Skeletal muscle tissue (tissue), 4 donors: ENCODE data around the gene NOBOX. TPM values are rescaled to one million over a fixed set of nuclear protein-coding genes. Genes with fewer than 3 reads are reported as not detected.
"Not testable (repeated sequence)": the region's sequence is repeated elsewhere in the genome, so short reads cannot be mapped to it uniquely, and the experiment has no call there.

Source experiments
- H3K27ac ChIP-seq: one replicate; pipeline ENCODE4 v1.7.0; 2013; ENCODE audit warnings: mild to moderate bottlenecking, low read depth, low read length, inconsistent platforms
- H3K27me3 ChIP-seq, 3 donors: one replicate each; pipeline ENCODE4 v1.7.0; 2013; ENCODE audit warnings: low read length in 3 of 3; ENCODE audit not compliant: control insufficient read depth in 3 of 3, insufficient read depth in 3 of 3
- H3K36me3 ChIP-seq, 3 donors: one replicate each; pipeline ENCODE4 v1.7.0; 2013; ENCODE audit warnings: low read length in 3 of 3; ENCODE audit not compliant: control insufficient read depth in 3 of 3, insufficient read depth in 3 of 3
- H3K4me1 ChIP-seq, 3 donors: one replicate each; pipeline ENCODE4 v1.7.0; 2013; ENCODE audit warnings: low read length in 3 of 3, mild to moderate bottlenecking in 3 of 3; ENCODE audit not compliant: control insufficient read depth in 3 of 3, insufficient read depth in 3 of 3
- H3K4me3 ChIP-seq, 3 donors: one replicate each; pipeline ENCODE4 v1.7.0; 2013; ENCODE audit warnings: low read length in 3 of 3
- H3K9ac ChIP-seq, 3 donors: one replicate each; pipeline ENCODE4 v1.7.0; 2013; ENCODE audit warnings: low read length in 3 of 3, mild to moderate bottlenecking in 3 of 3, moderate library complexity in 2 of 3, low read depth in 1 of 3
- H3K9me3 ChIP-seq, 3 donors: one replicate each; pipeline ENCODE4 v1.7.0; 2013; ENCODE audit warnings: low read length in 3 of 3; ENCODE audit not compliant: control insufficient read depth in 3 of 3
- total RNA-seq: library from RNA; depleted of rRNA; stranded (reverse); fragments of >200 nt; gene quantifications from one replicate; pipeline ENCODE4 v1.2.3, GENCODE V29; 2014
- donor health status: Osteomylitis.

NOBOX gene
- total RNA-seq: not detected

- Histone ChIP-seq H3K27me3 (peaks cover 0 to 2% (median 0%) of the 10 kb centered on the region in 3 donors), H3K36me3 (no peaks in the 10 kb centered on the region), H3K9me3 (no peaks in the 10 kb centered on the region), H3K27ac (no peak within 1 kb of the TSS), H3K4me3 (no peak within 1 kb of the TSS), H3K4me1 (no peaks in the 10 kb centered on the region), H3K9ac (no peak within 1 kb of the TSS)
Observed at GRCh38 chr7:144403649-144404061, at the start of gene NOBOX. NOBOX (minus strand) TSS chr7:144403693.

DNA sequence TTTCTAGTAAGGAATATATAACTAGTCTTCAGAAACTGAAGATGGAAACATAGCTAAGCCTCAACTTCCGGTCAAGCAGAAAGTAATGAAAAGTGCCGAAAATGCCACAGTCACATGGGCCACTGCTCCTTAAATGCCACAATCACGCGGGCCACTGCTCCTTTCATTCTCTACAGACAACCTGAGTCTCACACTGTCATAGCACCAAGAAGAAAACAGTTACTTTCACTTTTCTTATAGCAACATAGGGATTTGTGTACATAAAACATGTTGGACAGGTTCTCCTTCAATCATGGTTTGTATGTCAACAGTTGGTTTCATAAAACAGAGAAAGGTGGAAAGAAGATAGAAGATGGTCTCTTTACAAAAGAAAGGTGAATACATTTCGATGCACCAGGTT, 48.6 kb upstream of the NOBOX start:
- Histone ChIP-seq H3K27me3 (no peaks in the 10 kb centered on the region), H3K4me1 (no peaks in the 10 kb centered on the region), H3K36me3 (no peaks in the 10 kb centered on the region), H3K9ac (no peak overlapping the region), H3K27ac (no peak overlapping the region), H3K4me3 (no peak overlapping the region), H3K9me3 (no peaks in the 10 kb centered on the region)

- no peaks in the 10 kb centered on the region for H3K36me3 ChIP-seq
Observed at GRCh38 chr7:144445590-144445989, 42.1 kb upstream of the NOBOX start.

DNA sequence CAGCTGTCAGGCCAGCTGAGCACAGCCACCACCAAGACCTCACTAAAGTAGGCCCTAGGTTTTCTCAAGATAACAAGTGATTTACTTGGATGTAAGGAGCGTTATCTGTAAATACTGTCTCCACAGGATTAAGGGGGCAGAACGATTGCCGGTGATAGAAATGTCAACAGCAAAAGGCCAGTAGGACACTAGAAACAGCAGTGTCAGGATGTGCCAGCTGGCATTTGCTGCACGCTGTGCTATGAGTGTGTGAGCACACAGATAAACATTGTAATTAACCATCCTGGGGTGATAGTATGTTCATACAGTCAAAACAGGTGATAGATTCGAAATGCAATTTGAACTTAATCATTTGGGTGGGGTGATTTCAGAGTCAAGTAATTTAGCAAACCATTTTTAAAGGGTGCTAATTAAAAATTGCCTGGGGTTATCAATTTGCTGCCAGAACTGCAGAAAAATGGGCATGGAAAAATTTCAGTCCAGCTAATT, 36.3 kb upstream of the NOBOX start:
- Histone ChIP-seq H3K36me3 (no peaks in the 10 kb centered on the region), H3K27me3 (no peaks in the 10 kb centered on the region), H3K9ac (no peak overlapping the region), H3K4me1 (no peaks in the 10 kb centered on the region), H3K27ac (no peak overlapping the region), H3K9me3 (no peaks in the 10 kb centered on the region), H3K4me3 (no peak overlapping the region)

More at GRCh38 chr7:144445590-144445989, 42.1 kb upstream of the NOBOX start:
- no peak overlapping the region for H3K4me3 ChIP-seq
- no peaks in the 10 kb centered on the region for H3K27me3 ChIP-seq
- no peak overlapping the region for H3K9ac ChIP-seq
- no peaks in the 10 kb centered on the region for H3K4me1 ChIP-seq
- H3K27ac ChIP-seq: no peak overlapping the region
- no peaks in the 10 kb centered on the region for H3K9me3 ChIP-seq

DNA sequence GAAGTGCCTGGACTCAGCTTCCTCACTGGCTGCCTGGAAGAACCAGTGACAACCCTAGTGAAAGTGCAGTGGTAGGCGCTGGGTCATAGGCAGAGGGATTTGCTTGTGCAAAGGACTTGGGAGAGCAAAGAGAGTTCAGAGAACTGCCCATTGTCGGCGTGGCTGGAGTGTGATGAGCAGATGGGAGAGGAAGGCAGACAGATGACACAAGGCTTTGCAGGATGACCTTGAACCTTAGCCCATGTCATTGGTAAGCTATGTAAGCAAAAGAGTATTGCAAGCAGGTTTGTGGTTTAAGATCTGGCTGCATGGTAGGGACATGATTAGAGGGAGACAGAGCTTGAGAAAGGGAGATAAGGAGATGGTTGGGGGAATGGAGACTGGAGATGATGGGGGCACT, 35.3 kb upstream of the NOBOX start:
- Histone ChIP-seq H3K4me1 (no peaks in the 10 kb centered on the region), H3K36me3 (no peaks in the 10 kb centered on the region), H3K27me3 (no peaks in the 10 kb centered on the region), H3K4me3 (no peak overlapping the region), H3K27ac (no peak overlapping the region), H3K9me3 (no peaks in the 10 kb centered on the region), H3K9ac (no peak overlapping the region)

DNA sequence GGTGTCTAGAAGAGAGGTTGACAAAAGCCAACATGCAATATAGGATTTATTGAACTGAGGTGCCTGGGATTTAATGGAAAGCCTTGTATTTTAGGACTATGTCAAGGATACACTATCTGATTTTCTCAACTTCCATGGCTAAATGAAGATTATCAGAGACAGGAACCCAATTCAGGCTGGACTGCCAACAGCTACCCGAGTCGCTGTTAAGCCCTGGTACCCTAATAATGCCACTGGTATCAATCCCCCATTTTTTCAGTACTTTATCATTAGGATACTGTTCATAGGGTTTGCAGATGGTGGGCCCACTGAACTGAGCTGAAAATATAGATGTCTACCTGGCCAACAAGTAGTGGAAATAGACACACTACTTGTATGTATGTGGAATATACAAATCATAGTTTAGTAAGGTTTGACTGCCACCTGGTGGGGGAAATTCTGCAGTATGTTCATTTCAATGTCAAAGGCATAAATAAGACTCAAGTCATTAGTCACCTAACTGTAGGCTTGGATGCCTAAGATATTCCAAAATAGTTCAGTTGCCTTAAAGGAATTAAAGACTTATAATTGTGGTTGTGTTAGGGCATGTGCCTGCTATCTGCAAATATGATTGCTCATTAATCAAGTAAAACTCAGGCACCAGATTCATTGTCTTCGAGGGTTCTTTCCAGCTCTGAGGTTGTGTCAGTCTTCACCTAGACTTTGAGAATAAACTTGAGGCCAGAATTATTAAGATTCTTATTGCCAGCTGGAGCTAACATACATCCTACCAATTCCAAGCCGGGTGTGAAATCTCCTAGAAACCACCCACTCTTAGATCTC, 34.1 kb upstream of the NOBOX start:
- H3K36me3 ChIP-seq: no peaks in the 10 kb centered on the region
- no peak overlapping the region for H3K4me3 ChIP-seq
- no peak overlapping the region for H3K9ac ChIP-seq
- H3K27me3 ChIP-seq: no peaks in the 10 kb centered on the region
- H3K4me1 ChIP-seq: no peaks in the 10 kb centered on the region
- no peak overlapping the region for H3K27ac ChIP-seq
- no peaks in the 10 kb centered on the region for H3K9me3 ChIP-seq

DNA sequence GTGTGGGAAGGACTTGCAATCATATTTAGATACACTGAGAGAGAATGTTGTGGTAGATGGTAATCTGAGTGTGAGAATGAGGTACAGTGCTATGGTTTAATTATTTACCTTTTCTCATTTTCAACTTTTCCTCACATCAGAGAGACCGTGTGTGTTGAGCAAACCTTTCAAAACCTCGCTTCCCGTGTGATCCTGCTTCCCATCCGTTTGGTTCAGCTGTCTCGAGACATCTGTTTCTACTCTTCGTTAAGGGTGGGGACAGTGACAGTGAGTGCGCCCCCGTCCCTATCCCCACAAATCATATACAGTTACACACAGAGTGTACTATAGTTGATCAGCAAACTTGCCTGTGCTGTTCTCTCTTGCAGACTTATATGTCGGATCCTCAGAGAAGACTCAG, 33.0 kb upstream of the NOBOX start:
- no peak overlapping the region for H3K27ac ChIP-seq
- no peaks in the 10 kb centered on the region for H3K36me3 ChIP-seq
- H3K4me3 ChIP-seq: no peak overlapping the region
- H3K9me3 ChIP-seq: no peaks in the 10 kb centered on the region
- no peaks in the 10 kb centered on the region for H3K27me3 ChIP-seq
- no peak overlapping the region for H3K9ac ChIP-seq
- no peaks in the 10 kb centered on the region for H3K4me1 ChIP-seq

- Histone ChIP-seq H3K27ac (no peak overlapping the region), H3K9ac (no peak overlapping the region), H3K4me3 (no peak overlapping the region), H3K4me1 (no peaks in the 10 kb centered on the region), H3K27me3 (no peaks in the 10 kb centered on the region), H3K36me3 (no peaks in the 10 kb centered on the region), H3K9me3 (peaks cover 0 to 2% (median 0%) of the 10 kb centered on the region in 3 donors)
Observed at GRCh38 chr7:144428431-144428830, 24.9 kb upstream of the NOBOX start.

GRCh38 chr7:144427539-144427938, 24.0 kb upstream of the NOBOX start:
- not testable (repeated sequence) for H3K4me3 ChIP-seq, H3K9me3 ChIP-seq

GRCh38 chr7:144418931-144419330, 15.4 kb upstream of the NOBOX start:
- H3K27me3 ChIP-seq: not testable (repeated sequence)

More at GRCh38 chr7:144427539-144427938, 24.0 kb upstream of the NOBOX start:
- not testable (repeated sequence) for H3K27ac ChIP-seq, H3K4me1 ChIP-seq, H3K9ac ChIP-seq, H3K36me3 ChIP-seq, H3K27me3 ChIP-seq

More at GRCh38 chr7:144418931-144419330, 15.4 kb upstream of the NOBOX start:
- H3K27ac ChIP-seq, H3K4me3 ChIP-seq, H3K4me1 ChIP-seq, H3K9me3 ChIP-seq, H3K36me3 ChIP-seq, H3K9ac ChIP-seq: not testable (repeated sequence)
